Measurements from ENCODE around the gene ZNF177.
"Not testable (repeated sequence)": the region's sequence is repeated elsewhere in the genome, so short reads cannot be mapped to it uniquely, and the experiment has no call there.

ZNF177 gene

DNA sequence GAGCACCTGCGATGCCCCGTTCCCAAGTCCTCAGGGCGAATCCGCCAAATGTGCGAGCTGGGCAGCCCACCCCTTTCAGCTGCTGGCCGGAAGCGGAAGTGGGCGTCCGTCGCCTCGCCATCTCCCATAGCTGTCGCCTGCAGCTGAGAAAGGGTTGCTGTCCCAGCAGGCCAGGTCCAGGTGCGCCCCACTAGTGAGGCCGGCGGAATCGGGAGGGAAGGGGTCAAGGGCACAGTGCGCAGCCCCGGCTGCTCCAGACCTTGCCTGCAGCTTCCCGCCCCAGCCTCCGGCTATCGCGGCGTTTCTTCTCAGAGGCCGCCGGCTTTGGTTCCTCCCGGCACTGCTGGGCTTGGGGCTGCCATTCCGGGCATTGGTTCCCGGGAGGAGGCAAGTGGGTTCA, at the start of gene ZNF177:
ZNF177 (plus strand) TSS at position 109 of the 400 bp plus-strand sequence. CDS start 15,299 bp downstream, outside the sequence.
- no peak for DNase-seq (ENCODE audit: low read depth in 1 of 2, low spot score in 1 of 2)

GRCh38 chr19:9313756-9314155, 49.1 kb upstream of the ZNF177 start:
- DNase-seq (ENCODE audit: low read depth in 1 of 2, low spot score in 1 of 2) = no peak

DNA sequence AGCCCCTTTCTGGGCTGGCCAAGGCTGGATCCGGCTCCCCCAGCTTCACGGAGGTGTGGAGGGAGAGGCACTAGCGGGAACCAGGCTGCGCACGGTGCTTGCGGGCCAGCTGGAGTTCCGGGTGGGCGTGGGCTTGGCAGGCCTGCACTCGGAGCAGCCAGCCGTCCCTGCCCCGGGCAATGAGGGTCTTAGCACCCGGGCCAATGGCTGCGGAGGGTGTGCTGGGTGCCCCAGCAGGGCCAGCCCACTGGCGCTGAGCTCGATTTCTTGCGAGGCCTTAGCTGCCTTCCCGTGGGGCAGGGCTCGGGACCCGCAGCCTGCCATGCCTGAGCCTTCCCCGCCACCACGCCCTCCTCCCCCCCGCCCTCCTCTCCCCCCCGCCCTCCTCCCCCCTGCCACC, 41.5 kb upstream of the ZNF177 start:
- no peak for DNase-seq (ENCODE audit: low read depth in 1 of 2, low spot score in 1 of 2)

DNA sequence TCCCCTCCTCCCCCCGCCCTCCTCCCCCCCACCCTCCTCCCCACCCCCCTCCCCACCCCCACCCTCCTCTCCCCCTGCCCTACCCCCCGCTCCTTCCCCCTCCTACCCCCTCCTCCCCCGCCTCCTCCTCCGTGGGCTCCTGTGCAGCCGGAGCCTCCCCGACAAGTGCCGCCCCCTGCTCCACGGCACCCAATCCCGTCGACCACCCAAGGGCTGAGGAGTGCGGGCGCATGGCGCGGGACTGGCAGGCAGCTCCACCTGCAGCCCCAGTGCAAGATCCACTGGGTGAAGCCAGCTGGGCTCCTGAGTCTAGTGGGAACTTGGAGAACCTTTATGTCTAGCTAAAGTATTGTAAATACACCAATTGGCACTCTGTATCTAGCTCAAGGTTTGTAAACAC, 41.1 kb upstream of the ZNF177 start:
- not testable (repeated sequence) for DNase-seq (ENCODE audit: low read depth in 1 of 2, low spot score in 1 of 2)

DNA sequence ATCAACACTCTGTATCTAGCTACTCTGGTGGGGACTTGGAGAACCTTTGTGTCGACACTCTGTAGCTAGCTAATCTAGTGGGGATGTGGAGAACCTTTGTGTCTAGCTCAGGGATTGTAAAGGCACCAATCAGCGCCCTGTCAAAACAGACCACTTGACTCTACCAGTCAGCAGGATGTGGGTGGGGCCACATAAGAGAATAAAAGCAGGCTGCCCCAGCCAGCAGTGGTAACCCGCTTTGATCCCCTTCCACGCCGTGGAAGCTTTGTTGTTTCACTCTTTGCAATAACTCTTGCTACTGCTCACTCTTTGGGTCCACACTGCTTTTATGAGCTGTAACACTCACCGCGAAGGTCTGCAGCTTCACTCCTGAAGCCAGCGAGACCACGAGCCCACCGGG, 40.6 kb upstream of the ZNF177 start:
- not testable (repeated sequence) for DNase-seq (ENCODE audit: low read depth in 1 of 2, low spot score in 1 of 2)

DNA sequence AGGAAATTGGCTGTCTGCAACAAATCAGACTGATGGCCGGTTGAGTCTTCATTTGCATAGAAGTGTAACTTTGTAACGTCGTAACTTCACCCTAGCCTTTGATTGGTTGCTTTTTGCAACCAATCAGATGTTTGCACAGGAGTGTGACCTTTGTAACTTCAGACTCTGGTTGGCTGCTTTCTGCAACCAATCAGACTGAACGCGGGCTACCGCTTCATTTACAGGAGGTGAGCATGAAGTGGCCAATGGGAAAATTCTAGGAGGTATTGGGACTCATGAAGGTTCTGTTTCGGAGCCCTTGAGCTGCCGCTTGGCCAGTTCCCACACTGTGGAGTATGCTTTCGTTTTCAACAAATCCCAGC, 39.3 kb upstream of the ZNF177 start:
- peak in 1 of 2 donors; percentile 36 for DNase-seq (ENCODE audit: low read depth in 1 of 2, low spot score in 1 of 2)

GRCh38 chr19:9323919-9324583, 38.8 kb upstream of the ZNF177 start, which contains the start of gene ZNF559:
Gene ZNF559, plus strand, starts transcription at chr19:9324179. Its CDS starts 14,371 bp downstream, at chr19:9338550.
- DNase-seq (ENCODE audit: low read depth in 1 of 2, low spot score in 1 of 2) = peak; percentile 94 to 95

GRCh38 chr19:9324584-9324962, 38.2 kb upstream of the ZNF177 start:
- no peak for DNase-seq (ENCODE audit: low read depth in 1 of 2, low spot score in 1 of 2)

DNA sequence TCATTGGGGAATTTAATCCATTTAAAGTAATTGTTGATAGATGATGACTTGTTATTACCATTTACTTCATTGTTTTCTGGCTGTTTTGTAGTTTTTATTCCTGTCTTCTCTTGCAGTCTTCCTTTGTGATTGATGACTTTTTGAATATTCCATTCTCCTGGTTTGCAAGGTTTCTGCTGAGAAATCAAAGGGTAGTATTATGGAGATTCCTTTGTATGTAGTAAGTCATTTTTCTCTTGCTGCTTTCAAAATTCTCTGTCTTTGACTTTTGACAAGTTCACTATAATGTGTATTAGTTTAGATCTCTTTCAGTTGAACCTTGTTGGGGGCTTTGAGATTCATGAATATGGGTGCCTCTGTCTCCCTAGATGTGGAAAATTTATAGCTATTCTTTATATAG, 32.8 kb upstream of the ZNF177 start:
- no peak for DNase-seq (ENCODE audit: low read depth in 1 of 2, low spot score in 1 of 2)

DNA sequence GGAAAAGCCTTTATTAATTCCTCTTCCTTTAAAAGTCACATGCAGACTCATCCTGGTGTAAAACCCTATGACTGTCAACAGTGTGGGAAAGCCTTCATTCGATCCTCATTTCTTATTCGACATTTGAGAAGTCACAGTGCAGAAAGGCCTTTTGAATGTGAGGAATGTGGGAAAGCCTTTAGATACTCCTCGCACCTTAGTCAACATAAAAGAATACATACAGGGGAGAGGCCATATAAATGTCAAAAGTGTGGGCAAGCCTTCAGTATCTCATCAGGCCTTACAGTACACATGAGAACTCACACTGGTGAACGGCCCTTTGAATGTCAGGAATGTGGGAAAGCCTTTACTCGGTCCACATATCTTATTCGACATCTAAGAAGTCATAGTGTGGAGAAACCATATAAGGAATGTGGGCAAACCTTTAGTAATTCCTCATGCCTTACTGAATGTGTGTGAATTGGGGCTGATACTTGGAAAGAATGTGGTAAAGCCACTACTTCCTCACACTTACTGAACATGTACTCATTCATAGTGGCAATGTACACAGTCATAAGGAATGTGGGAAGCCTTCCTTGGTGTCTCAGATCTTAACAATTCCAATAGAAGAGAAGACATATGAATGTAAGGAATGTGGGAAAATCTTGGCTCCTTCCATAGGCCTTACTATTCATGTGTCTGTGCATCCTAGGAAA, 20.1 kb upstream of the ZNF177 start:
- DNase-seq (ENCODE audit: low read depth in 1 of 2, low spot score in 1 of 2) = no peak

- DNase-seq (ENCODE audit: low read depth in 1 of 2, low spot score in 1 of 2) = no peak
Measured at GRCh38 chr19:9345005-9345404, 17.8 kb upstream of the ZNF177 start.

DNA sequence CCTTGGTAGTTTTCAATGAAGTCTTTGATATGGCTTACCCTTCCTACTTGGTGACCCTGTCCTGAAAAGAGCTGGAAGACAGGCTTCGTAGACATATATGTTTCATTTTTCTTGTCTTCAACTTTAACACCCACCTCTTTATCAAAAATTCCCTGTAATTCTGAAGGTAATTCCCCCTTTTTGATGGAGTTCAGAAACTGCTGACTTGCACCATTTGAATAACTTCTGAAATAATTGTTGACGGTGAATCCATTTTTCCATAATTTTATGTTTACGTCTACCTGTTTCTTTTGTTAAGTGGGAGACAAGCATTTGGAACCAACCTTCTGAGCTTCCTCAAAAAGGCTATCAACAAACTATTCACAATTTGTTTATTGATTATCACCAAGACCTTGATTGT, 14.6 kb upstream of the ZNF177 start:
- DNase-seq (ENCODE audit: low read depth in 1 of 2, low spot score in 1 of 2) = no peak

- no peak for DNase-seq (ENCODE audit: low read depth in 1 of 2, low spot score in 1 of 2)
Measured at GRCh38 chr19:9348671-9349070, 14.1 kb upstream of the ZNF177 start.

GRCh38 chr19:9352505-9352904, 10.3 kb upstream of the ZNF177 start:
- DNase-seq (ENCODE audit: low read depth in 1 of 2, low spot score in 1 of 2) = no peak

DNA sequence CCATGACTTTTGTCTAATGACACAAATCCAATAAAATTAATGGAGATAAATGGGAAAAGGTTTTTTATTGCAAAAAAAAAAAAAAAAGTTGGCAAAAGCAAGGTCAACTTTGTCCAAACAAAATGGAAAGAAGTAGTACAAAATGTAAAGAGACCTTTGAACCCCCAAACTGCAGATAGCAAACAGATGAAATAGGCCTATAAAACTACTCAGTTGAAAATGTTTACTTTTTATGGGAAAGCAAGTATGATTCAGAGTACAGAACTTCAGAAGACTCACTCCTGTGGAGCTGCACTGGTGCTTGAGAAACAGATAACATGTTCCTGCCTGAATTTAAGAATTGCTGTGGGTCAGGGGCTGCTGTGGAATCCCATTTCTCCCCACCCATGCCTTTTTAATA, 9.8 kb upstream of the ZNF177 start:
- DNase-seq (ENCODE audit: low read depth in 1 of 2, low spot score in 1 of 2) = no peak

DNA sequence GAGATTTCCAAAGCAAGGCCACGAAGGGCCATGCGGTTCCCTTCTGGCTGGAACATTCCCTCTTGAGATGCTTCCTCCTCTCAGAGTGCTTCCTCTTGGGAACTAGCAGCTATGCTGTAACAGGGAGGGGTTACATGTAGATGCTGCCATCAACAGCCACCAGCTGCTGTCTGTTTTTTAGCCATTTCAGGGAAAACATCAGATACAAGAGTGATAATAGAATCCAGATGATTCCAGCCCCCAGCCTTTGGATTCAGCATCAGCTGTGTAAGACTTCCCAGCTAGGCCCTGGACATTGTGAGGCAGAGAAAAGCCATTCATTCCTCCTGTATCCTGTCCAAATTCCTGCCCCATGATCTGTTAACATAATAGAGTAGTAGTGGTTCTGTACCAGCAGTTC, 8.2 kb upstream of the ZNF177 start:
- no peak for DNase-seq (ENCODE audit: low read depth in 1 of 2, low spot score in 1 of 2)

GRCh38 chr19:9370738-9371619, 8.2 kb downstream of the ZNF177 start:
- no peak for DNase-seq (ENCODE audit: low read depth in 1 of 2, low spot score in 1 of 2)

DNA sequence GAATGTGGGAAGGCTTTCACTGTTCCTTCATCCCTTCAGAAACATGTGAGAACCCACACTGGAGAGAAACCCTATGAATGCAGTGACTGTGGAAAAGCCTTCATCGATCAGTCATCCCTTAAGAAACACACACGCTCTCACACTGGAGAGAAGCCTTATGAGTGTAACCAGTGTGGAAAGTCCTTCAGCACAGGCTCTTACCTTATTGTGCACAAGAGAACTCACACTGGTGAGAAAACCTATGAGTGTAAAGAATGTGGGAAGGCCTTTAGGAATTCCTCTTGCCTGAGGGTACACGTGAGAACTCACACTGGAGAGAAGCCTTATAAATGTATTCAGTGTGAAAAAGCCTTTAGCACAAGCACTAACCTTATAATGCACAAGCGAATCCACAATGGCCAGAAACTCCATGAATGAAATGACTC, 18.6 kb downstream of the ZNF177 start:
- no peak for DNase-seq (ENCODE audit: low read depth in 1 of 2, low spot score in 1 of 2)

DNA sequence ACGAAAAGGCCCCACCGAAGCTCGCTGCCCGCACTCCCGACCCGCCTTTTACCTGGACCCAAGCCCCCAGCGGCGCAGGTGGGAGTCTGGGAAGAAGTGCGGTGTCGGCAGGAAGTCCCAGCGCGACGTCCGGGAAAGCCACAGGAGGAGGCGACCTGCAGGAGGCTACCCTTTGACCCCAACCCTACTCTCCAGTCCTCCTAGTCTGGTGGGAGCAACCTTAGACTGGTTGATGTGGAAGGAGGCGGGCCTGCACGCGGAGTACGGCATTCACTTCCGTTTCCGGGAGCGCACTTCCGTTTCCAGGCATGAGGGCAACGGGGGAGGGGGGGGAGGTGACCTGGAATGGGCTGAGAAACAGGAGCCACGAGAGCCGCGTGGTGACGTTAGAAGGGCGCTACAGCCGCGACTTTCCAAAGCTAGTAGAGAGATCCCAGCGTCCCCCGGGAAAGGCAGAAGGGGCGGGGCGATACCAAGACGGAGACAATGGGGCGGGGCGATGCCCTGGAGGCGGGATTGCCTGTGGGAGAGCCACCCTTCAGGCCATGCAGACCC, 44.1 kb downstream of the ZNF177 start:
- DNase-seq (ENCODE audit: low read depth in 1 of 2, low spot score in 1 of 2) = peak; percentile 27 to 53

GRCh38 chr19:9407827-9408226, 45.0 kb downstream of the ZNF177 start:
- DNase-seq (ENCODE audit: low read depth in 1 of 2, low spot score in 1 of 2) = no peak

- DNase-seq (ENCODE audit: low read depth in 1 of 2, low spot score in 1 of 2) = no peak
Measured at GRCh38 chr19:9413240-9413954, 50.6 kb downstream of the ZNF177 start.

Measured in activated CD4-positive, alpha-beta T cell treated with anti-CD3 and anti-CD28 coated beads, Interleukin-2, amount 50 U/mL, for 24 hours (primary cell).